ENCODE data around the gene PDK2.

PDK2 gene

DNA sequence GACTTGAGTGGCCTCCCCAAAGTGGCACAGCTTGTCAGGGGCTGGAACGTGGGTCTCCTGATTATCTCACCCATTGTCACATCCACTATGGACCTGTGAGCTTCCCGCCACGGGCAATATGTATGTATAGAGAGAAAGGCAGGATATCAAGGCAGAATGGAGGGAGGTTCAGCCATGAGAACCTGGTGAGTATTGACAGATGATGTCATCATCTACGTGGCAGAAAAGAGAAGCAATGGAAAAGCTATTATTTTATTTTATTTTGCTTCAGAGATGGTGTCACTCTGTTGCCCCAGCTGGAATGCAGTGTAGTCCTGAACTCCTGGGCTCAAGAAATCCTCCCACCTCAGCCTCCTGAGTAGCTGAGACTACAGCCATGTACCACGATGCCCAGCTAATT, 13.4 kb upstream of the PDK2 start:
- Mint-ChIP-seq H3K9me3 (no peaks in the 10 kb centered on the region), H3K4me1 (no peaks in the 10 kb centered on the region), H3K4me3 (no peak overlapping the region), H3K36me3 (peaks cover 4% of the 10 kb centered on the region), H3K27ac (no peak overlapping the region)
- DNase-seq (ENCODE audit: low spot score in 2 of 2) (no peak), ATAC-seq (no peak)

- H3K27ac Mint-ChIP-seq, result no peak overlapping the region
- no peaks in the 10 kb centered on the region for H3K4me1 Mint-ChIP-seq
- ATAC-seq (peak; percentile 89), DNase-seq (ENCODE audit: low spot score in 2 of 2) (peak; percentile 85 to 93)
- no peak overlapping the region for H3K4me3 Mint-ChIP-seq
- H3K9me3 Mint-ChIP-seq, result no peaks in the 10 kb centered on the region
- H3K36me3 Mint-ChIP-seq, result peaks cover 6% of the 10 kb centered on the region
Observed at GRCh38 chr17:50087246-50087911, 7.8 kb upstream of the PDK2 start.

DNA sequence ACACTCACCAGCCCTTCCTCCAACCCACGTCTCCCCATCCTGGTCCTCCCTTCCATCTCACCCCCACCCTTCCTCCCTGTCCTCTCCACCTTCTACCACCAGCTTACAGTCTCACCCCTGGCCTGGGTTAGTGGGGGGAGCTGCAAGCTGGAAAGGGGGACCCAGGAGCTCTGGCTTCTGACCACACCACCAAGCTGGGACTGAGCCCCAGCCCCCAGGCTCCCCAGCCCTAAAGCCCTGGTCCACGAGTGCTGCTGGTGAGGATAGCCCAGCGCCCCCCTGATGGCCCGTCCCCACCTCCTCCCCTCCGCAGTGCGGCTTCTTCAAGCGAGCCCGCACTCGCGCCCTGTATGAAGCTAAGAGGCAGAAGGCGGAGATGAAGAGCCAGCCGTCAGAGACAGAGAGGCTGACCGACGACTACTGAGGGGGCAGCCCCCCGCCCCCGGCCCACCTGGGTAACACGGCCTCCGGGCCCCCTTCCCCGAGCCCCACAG, 7.2 kb upstream of the PDK2 start:
- Mint-ChIP-seq H3K4me3 (no peak overlapping the region), H3K27ac (no peak overlapping the region), H3K9me3 (no peaks in the 10 kb centered on the region), H3K4me1 (no peaks in the 10 kb centered on the region), H3K36me3 (peaks cover 6% of the 10 kb centered on the region)
- no peak for ATAC-seq
- DNase-seq (ENCODE audit: low spot score in 2 of 2), result no peak

DNA sequence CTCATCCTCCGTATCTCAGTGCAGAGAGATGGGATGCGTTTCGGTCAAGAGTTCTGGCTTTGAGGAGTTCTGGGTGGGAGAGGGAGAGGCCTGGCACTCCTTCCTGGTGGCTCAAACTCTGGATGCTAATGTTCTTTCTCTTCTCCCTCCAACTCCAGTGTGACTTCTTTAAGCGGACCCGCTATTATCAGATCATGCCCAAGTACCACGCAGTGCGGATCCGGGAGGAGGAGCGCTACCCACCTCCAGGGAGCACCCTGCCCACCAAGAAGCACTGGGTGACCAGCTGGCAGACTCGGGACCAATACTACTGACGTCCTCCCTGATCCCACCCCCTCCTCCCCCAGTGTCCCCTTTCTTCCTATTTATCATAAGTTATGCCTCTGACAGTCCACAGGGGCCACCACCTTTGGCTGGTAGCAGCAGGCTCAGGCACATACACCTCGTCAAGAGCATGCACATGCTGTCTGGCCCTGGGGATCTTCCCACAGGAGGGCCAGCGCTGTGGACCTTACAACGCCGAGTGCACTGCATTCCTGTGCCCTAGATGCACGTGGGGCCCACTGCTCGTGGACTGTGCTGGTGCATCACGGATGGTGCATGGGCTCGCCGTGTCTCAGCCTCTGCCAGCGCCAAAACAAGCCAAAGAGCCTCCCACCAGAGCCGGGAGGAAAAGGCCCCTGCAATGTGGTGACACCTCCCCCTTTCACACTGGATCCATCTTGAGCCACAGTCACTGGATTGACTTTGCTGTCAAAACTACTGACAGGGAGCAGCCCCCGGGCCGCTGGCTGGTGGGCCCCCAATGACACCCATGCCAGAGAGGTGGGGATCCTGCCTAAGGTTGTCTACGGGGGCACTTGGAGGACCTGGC, 6.0 kb upstream of the PDK2 start:
- Mint-ChIP-seq H3K9me3 (no peaks in the 10 kb centered on the region), H3K4me1 (peaks cover 7% of the 10 kb centered on the region), H3K36me3 (peaks cover 7% of the 10 kb centered on the region), H3K4me3 (no peak overlapping the region), H3K27ac (no peak overlapping the region)
- no peak for ATAC-seq
- no peak for DNase-seq (ENCODE audit: low spot score in 2 of 2)

DNA sequence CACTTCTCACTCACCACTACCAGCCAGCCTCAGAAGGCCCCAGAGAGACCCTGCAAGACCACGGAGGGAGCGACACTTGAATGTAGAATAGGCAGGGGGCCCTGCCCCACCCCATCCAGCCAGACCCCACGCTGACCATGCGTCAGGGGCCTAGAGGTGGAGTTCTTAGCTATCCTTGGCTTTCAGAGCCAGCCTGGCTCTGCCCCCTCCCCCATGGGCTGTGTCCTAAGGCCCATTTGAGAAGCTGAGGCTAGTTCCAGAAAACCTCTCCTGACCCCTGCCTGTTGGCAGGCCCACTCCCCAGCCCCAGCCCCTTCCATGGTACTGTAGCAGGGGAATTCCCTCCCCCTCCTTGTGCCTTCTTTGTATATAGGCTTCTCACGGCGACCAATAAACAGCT, 5.1 kb upstream of the PDK2 start:
- no peak overlapping the region for H3K27ac Mint-ChIP-seq
- ATAC-seq (no peak), DNase-seq (ENCODE audit: low spot score in 2 of 2) (no peak)
- H3K9me3 Mint-ChIP-seq, result no peaks in the 10 kb centered on the region
- peaks cover 16% of the 10 kb centered on the region for H3K36me3 Mint-ChIP-seq
- peaks cover 16% of the 10 kb centered on the region for H3K4me1 Mint-ChIP-seq
- no peak overlapping the region for H3K4me3 Mint-ChIP-seq

- DNase-seq (ENCODE audit: low spot score in 2 of 2), result no peak
- Mint-ChIP-seq H3K4me1 (peaks cover 27% of the 10 kb centered on the region), H3K9me3 (no peaks in the 10 kb centered on the region), H3K36me3 (peaks cover 20% of the 10 kb centered on the region), H3K27ac (no peak overlapping the region), H3K4me3 (no peak overlapping the region)
- no peak for ATAC-seq
Observed at GRCh38 chr17:50090971-50091917, 3.9 kb upstream of the PDK2 start.

DNA sequence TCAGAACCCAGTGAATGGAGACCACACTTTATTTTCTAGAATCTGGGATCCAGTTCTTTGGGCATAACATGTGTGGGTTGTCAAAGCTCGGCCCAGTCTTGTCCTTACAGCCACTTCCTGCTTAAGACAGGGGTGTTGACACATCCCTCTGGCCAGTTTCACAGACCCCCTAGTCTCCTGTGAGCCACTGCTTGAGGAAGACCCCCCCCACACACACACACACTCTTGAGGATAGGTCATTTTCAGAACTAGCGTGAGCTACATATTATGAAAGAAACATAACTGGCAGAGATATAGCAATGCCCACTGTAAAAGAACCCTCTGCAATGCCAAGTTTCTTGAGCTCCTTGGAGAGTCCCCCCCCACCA, 3.2 kb upstream of the PDK2 start:
- H3K4me3 Mint-ChIP-seq, result no peak overlapping the region
- peaks cover 34% of the 10 kb centered on the region for H3K4me1 Mint-ChIP-seq
- peaks cover 14% of the 10 kb centered on the region for H3K36me3 Mint-ChIP-seq
- no peak overlapping the region for H3K27ac Mint-ChIP-seq
- no peaks in the 10 kb centered on the region for H3K9me3 Mint-ChIP-seq
- ATAC-seq (no peak), DNase-seq (ENCODE audit: low spot score in 2 of 2) (no peak)

DNA sequence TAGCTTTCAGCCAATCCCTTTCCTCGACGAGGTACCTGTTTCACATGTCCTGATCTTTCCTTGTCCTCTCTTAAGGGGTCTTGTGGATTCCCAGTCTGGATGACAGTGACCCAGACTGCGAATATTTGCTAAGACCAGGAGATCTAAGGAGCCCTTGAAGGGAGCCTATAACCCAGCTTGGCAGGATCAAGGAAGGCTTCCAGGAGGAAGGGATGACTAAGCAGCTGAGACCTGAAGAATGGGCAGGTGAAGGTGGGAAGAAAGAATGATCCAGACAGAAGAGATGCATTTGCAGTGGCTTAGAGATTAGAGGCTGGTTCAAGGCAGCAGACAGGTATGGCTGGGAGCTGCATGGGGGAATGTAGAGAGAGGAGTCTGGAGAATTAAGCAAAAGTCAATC, 1.9 kb upstream of the PDK2 start:
- Mint-ChIP-seq H3K4me3 (no peak overlapping the region), H3K9me3 (no peaks in the 10 kb centered on the region), H3K4me1 (peaks cover 38% of the 10 kb centered on the region), H3K27ac (peak overlapping the region; percentile 24), H3K36me3 (peaks cover 15% of the 10 kb centered on the region)
- ATAC-seq, result no peak
- DNase-seq (ENCODE audit: low spot score in 2 of 2), result no peak

- peaks cover 42% of the 10 kb centered on the region for H3K4me1 Mint-ChIP-seq
- peak overlapping the region; percentile 94 for H3K27ac Mint-ChIP-seq
- ATAC-seq (no peak), DNase-seq (ENCODE audit: low spot score in 2 of 2) (no peak)
- peaks cover 21% of the 10 kb centered on the region for H3K36me3 Mint-ChIP-seq
- H3K4me3 Mint-ChIP-seq, result peak overlapping the region; percentile 90
- no peaks in the 10 kb centered on the region for H3K9me3 Mint-ChIP-seq
Observed at GRCh38 chr17:50093807-50094206, 1.3 kb upstream of the PDK2 start.

GRCh38 chr17:50094243-50094752, 853 bp upstream of the PDK2 start:
- Mint-ChIP-seq H3K9me3 (no peaks in the 10 kb centered on the region), H3K4me1 (peaks cover 44% of the 10 kb centered on the region), H3K4me3 (peak overlapping the region; percentile 90), H3K36me3 (peaks cover 22% of the 10 kb centered on the region), H3K27ac (peak overlapping the region; percentile 94)
- ATAC-seq (peak; percentile 63), DNase-seq (ENCODE audit: low spot score in 2 of 2) (peak; percentile 90 to 98)

GRCh38 chr17:50095626-50096037, 481 bp downstream of the PDK2 start:
- H3K9me3 Mint-ChIP-seq, result no peaks in the 10 kb centered on the region
- H3K4me1 Mint-ChIP-seq, result peaks cover 56% of the 10 kb centered on the region
- DNase-seq (ENCODE audit: low spot score in 2 of 2), result no peak
- H3K27ac Mint-ChIP-seq, result peak overlapping the region; percentile 94
- H3K36me3 Mint-ChIP-seq, result peaks cover 22% of the 10 kb centered on the region
- ATAC-seq, result no peak
- H3K4me3 Mint-ChIP-seq, result peak overlapping the region; percentile 90

DNA sequence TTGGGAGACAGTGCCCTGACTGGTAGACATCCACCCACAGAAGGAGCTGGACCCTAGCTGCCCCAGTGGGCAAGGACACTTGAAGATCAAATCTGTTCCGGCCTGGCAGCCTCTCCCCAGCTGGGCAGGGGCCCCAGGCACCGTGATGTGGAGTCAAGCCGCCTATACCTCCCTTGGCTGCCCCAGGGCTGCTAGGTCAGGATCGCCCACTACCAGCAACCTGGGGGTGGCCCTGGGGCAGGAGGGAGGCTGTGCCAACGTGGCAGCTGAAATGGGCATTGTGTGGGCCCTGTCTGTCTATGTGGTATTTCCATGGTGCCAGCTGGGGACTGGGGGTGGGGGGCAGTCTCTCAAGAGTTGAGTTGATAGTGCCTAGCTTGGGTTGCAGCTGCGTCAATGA, 941 bp downstream of the PDK2 start:
- no peak for ATAC-seq
- H3K27ac Mint-ChIP-seq, result peak overlapping the region; percentile 94
- no peaks in the 10 kb centered on the region for H3K9me3 Mint-ChIP-seq
- no peak for DNase-seq (ENCODE audit: low spot score in 2 of 2)
- peak overlapping the region; percentile 90 for H3K4me3 Mint-ChIP-seq
- H3K36me3 Mint-ChIP-seq, result peaks cover 22% of the 10 kb centered on the region
- H3K4me1 Mint-ChIP-seq, result peaks cover 59% of the 10 kb centered on the region

DNA sequence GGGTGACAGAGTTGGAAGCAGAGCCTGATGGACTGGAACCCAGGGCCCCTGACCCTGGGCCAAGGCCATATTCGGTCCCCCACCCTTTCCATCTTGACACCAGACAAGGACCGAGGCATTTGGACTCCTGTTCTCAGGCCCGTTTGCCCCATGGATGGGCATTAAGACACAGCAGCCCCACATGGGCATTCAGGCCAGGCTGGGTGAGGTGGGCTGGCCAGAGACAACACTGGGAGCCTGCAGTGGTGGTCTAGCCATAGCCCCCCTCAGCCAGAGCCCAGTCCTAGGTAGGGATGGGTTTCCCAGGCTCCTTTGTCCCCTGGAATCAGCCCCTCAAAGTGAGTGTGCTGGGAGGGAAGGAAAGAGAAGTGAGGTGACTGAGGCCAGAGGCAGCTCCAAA, 1.6 kb downstream of the PDK2 start:
- H3K27ac Mint-ChIP-seq, result no peak overlapping the region

DNA sequence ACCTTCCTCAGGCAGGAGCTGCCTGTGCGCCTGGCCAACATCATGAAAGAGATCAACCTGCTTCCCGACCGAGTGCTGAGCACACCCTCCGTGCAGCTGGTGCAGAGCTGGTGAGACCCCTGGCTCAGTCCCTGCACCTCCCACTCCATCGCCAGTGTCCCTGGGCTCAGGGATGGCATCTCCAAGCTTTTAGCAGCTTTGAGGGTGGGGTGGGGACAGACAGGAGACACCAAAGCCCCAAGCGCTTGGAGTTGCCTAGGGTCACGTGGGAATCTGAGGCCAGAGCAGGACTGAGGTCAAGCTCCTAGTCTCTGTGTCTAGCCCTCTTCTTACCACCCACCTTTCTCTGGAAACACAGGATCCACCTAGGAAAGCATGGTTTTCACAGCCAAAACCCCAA, 2.3 kb downstream of the PDK2 start:
- Mint-ChIP-seq H3K36me3 (peaks cover 22% of the 10 kb centered on the region), H3K9me3 (no peaks in the 10 kb centered on the region), H3K27ac (no peak overlapping the region), H3K4me3 (no peak overlapping the region), H3K4me1 (peaks cover 59% of the 10 kb centered on the region)
- no peak for ATAC-seq
- DNase-seq (ENCODE audit: low spot score in 2 of 2), result no peak

More for the DNA sequence above, 1.6 kb downstream of the PDK2 start:
- Mint-ChIP-seq H3K9me3 (no peaks in the 10 kb centered on the region), H3K4me1 (peaks cover 59% of the 10 kb centered on the region), H3K4me3 (peak overlapping the region; percentile 90), H3K36me3 (peaks cover 22% of the 10 kb centered on the region)
- ATAC-seq, result no peak
- no peak for DNase-seq (ENCODE audit: low spot score in 2 of 2)

DNA sequence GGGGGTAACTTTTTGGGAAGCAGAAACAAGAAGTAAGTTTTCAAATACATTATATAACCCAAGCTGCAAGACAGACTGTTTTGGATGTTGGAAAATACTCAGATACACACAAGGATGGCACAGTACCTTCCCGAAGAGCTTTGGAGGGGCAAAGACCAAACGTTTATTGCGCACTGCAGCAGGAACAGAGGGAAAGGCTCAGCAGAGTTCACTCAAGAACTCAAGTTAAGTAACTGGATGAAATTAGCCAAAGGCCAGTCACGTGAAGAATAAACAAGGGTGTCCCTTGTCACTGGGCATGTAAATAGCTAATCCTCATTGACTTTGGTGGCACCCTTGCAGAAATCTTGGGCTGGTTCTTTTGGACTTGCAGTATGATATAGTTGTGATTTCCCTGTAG, 2.8 kb downstream of the PDK2 start:
- no peak overlapping the region for H3K4me3 Mint-ChIP-seq
- DNase-seq (ENCODE audit: low spot score in 2 of 2), result no peak
- H3K27ac Mint-ChIP-seq, result peak overlapping the region; percentile 62
- no peaks in the 10 kb centered on the region for H3K9me3 Mint-ChIP-seq
- ATAC-seq, result no peak
- peaks cover 22% of the 10 kb centered on the region for H3K36me3 Mint-ChIP-seq
- H3K4me1 Mint-ChIP-seq, result peaks cover 59% of the 10 kb centered on the region
